SK-N-SH (cell line): ENCODE data around the gene FAM114A1. TPM values are rescaled to one million over a fixed set of nuclear protein-coding genes. Genes with fewer than 3 reads are reported as not detected.

ENCODE experiments used
- CTCF ChIA-PET: fragments of 300-600, 350-600 bp; formaldehyde crosslinking; extraction: SDS; loops from one replicate; lab custom pipeline; 2021; lab: Yijun Ruan, JAX
- POLR2A ChIA-PET: fragments of 350-600 bp; sonication (Branson Sonifier 250); formaldehyde crosslinking; extraction: SDS; loops from one replicate; lab custom pipeline; 2020; ENCODE audit warnings: antibody characterized with exemption, inconsistent platforms; lab: Yijun Ruan, JAX
- DNase-seq: peaks from one replicate; pipeline ENCODE4 v3.0.0; 2012
- H2AFZ ChIP-seq: fragments of 200-600 bp; sonication (generic); 2 replicates; pipeline ENCODE4 v1.8.1; 2016; ENCODE audit warnings: antibody characterized with exemption, mild to moderate bottlenecking, low read depth
- H3F3A ChIP-seq: fragments of 200-600 bp; sonication (generic); replicated peaks from 2 replicates; pipeline ENCODE3; 2016; ENCODE audit warnings: antibody characterized with exemption, mild to moderate bottlenecking; ENCODE audit not compliant: insufficient read depth
- H3K27ac ChIP-seq, 2 experiments: fragments of 200-500 bp in 1 of 2; fragments of 200-600 bp in 1 of 2; sonication (Bioruptor generic) in 1 of 2; sonication (generic), shearing (Covaris generic) in 1 of 2; 2 replicates each; pipeline versions ENCODE4 v1.5.1 to v1.6.1; 2014 to 2016; ENCODE audit warnings: low read depth in 2 of 2, inconsistent platforms in 1 of 2, low read length in 1 of 2, mild to moderate bottlenecking in 1 of 2, mixed read lengths in 1 of 2
- H3K27me3 ChIP-seq: fragments of 200-600 bp; sonication (generic), shearing (Covaris generic); 2 replicates; pipeline ENCODE4 v1.6.1; 2016; ENCODE audit warnings: mixed run types; ENCODE audit not compliant: insufficient read depth
- H3K36me3 ChIP-seq, 2 experiments: fragments of 200-500 bp in 1 of 2; fragments of 200-600 bp in 1 of 2; sonication (Bioruptor generic) in 1 of 2; sonication (generic) in 1 of 2; replicated peaks in 1 of 2; 2 replicates each; pipeline versions ENCODE3 to v1.5.1; 2014 to 2016; ENCODE audit warnings: low read length in 1 of 2, mild to moderate bottlenecking in 1 of 2; ENCODE audit not compliant: insufficient read depth in 2 of 2, control insufficient read depth in 1 of 2
- H3K4me1 ChIP-seq, 2 experiments: fragments of 200-500 bp in 1 of 2; fragments of 200-600 bp in 1 of 2; sonication (Bioruptor generic) in 1 of 2; sonication (generic), shearing (Covaris generic) in 1 of 2; 2 replicates each; pipeline versions ENCODE4 v1.5.1 to v1.6.1; 2014 to 2016; ENCODE audit warnings: low read depth in 1 of 2, low read length in 1 of 2, mixed run types in 1 of 2; ENCODE audit not compliant: insufficient read depth in 2 of 2, control insufficient read depth in 1 of 2
- H3K4me2 ChIP-seq: fragments of 200-600 bp; sonication (generic), shearing (Covaris generic); 2 replicates; pipeline ENCODE4 v1.6.1; 2017; ENCODE audit warnings: mixed run types
- H3K4me3 ChIP-seq, 2 experiments: fragments of 200-500 bp in 1 of 2; fragments of 200-600 bp in 1 of 2; sonication (Bioruptor generic) in 1 of 2; sonication (generic), shearing (Covaris generic) in 1 of 2; 2 replicates each; pipeline versions ENCODE4 v1.5.1 to v1.8.1; 2014 to 2016; ENCODE audit warnings: low read depth in 2 of 2, inconsistent platforms in 1 of 2, low read length in 1 of 2, mild to moderate bottlenecking in 1 of 2, mixed read lengths in 1 of 2, moderate library complexity in 1 of 2
- H3K79me2 ChIP-seq: fragments of 200-600 bp; sonication (generic); 2 replicates; pipeline ENCODE4 v1.8.1; 2017; ENCODE audit warnings: mild to moderate bottlenecking; ENCODE audit not compliant: insufficient read depth
- H3K9ac ChIP-seq: fragments of 200-600 bp; sonication (generic); 2 replicates; pipeline ENCODE4 v1.6.1; 2017; ENCODE audit warnings: mixed run types
- H3K9me2 ChIP-seq: fragments of 200-600 bp; sonication (generic); 2 replicates; pipeline ENCODE4 v1.6.1; 2017; ENCODE audit warnings: mixed run types
- H3K9me3 ChIP-seq: fragments of 200-600 bp; sonication (generic); 2 replicates; pipeline ENCODE4 v1.6.1; 2017; ENCODE audit warnings: mixed run types, mild to moderate bottlenecking, moderate library complexity
- H4K20me1 ChIP-seq: fragments of 200-600 bp; sonication (generic); 2 replicates; pipeline ENCODE4 v1.6.1; 2017; ENCODE audit warnings: mild to moderate bottlenecking, mixed run types; ENCODE audit not compliant: insufficient read depth
- CHD2 ChIP-seq: fragments of 150-350 bp; IDR thresholded peaks from 2 replicates; pipeline ENCODE4 v1.6.1; 2018; ENCODE audit warnings: low read length; ENCODE audit not compliant: partially characterized antibody
- CTCF ChIP-seq: fragments of 200-600 bp; sonication (generic); IDR thresholded peaks from 2 replicates; pipeline ENCODE4 v1.6.1; 2017; ENCODE audit warnings: antibody characterized with exemption, mild to moderate bottlenecking, moderate library complexity
- ELF1 ChIP-seq: IDR thresholded peaks from 2 replicates; pipeline ENCODE4 v1.4.0; 2012
- FOSL2 ChIP-seq: IDR thresholded peaks from 2 replicates; pipeline ENCODE4 v1.4.0; 2012; ENCODE audit warnings: low read depth, mild to moderate bottlenecking, moderate library complexity, borderline replicate concordance
- FOXJ3 ChIP-seq: sonication (generic); formaldehyde crosslinking; IDR thresholded peaks from 2 replicates; pipeline ENCODE4 v1.5.1; 2020; ENCODE audit warnings: mild to moderate bottlenecking, missing genetic modification reagents
- GATA2 ChIP-seq: sonication (generic); formaldehyde crosslinking; IDR thresholded peaks from 2 replicates; pipeline ENCODE4 v1.5.0; 2020; ENCODE audit warnings: mild to moderate bottlenecking, missing genetic modification reagents
- JUND ChIP-seq: IDR thresholded peaks from 2 replicates; pipeline ENCODE4 v1.4.0; 2012
- MEF2A ChIP-seq: IDR thresholded peaks from 2 replicates; pipeline ENCODE4 v1.4.0; 2012; ENCODE audit warnings: low read depth, borderline replicate concordance
- NFIC ChIP-seq: IDR thresholded peaks from 2 replicates; pipeline ENCODE4 v1.4.0; 2012; ENCODE audit warnings: borderline replicate concordance
- NRF1 ChIP-seq: IDR thresholded peaks from 2 replicates; pipeline ENCODE4 v1.6.1; 2012; ENCODE audit warnings: low read depth, mild to moderate bottlenecking, low read length
- PBX3 ChIP-seq: IDR thresholded peaks from 2 replicates; pipeline ENCODE4; 2012
- POLR2AphosphoS5 ChIP-seq: IDR thresholded peaks from 2 replicates; pipeline ENCODE4 v1.6.1; 2012; ENCODE audit warnings: low read depth, low read length
- RCOR1 ChIP-seq: fragments of 150-350 bp; IDR thresholded peaks from 2 replicates; pipeline ENCODE4 v1.6.1; 2017; ENCODE audit warnings: antibody characterized with exemption, low read length
- SIN3A ChIP-seq: IDR thresholded peaks from 2 replicates; pipeline ENCODE4 v1.6.1; 2012; ENCODE audit warnings: low read depth, mild to moderate bottlenecking, low read length, moderate library complexity, borderline replicate concordance
- YY1 ChIP-seq: IDR thresholded peaks from 2 replicates; pipeline ENCODE4 v1.4.0; 2012; ENCODE audit warnings: low read depth, mild to moderate bottlenecking
- ZBTB33 ChIP-seq: IDR thresholded peaks from 2 replicates; pipeline ENCODE4 v1.4.0; 2012; ENCODE audit warnings: low read depth, borderline replicate concordance
- WGBS: methylation state at CpG from one replicate; pipeline ENCODE4 v1.1.6; 2017; ENCODE audit warnings: low lambda C conversion rate; 5-methylcytosine and 5-hydroxymethylcytosine counted together
- polyA plus RNA-seq, 3 experiments: library from polyadenylated mRNA; depleted of rRNA; stranded (reverse); fragments of >200 nt; gene quantifications; 2 replicates each; pipeline ENCODE4 v1.2.3, GENCODE V29; 2012

FAM114A1 gene
- polyA plus RNA-seq, 1 of the 3 experiments (the other 2 are of a cell fraction) = 54.2 TPM

GRCh38 chr4:38964942-38965775, 97.6 kb downstream of the FAM114A1 start:
- 0 out of 4 replicates have a peak, but pooled peaks cover 0 to 4% of the 10 kb centered on the region in 2 experiments for H3K4me1 ChIP-seq
- no peak overlapping the region for H3K4me3 ChIP-seq
- H4K20me1 ChIP-seq = no peaks in the 10 kb centered on the region
- WGBS = 89% methylated on average over 11 of the region's 11 CpGs
- H3F3A ChIP-seq = no peaks in the 10 kb centered on the region
- H3K36me3 ChIP-seq = no peaks in the 10 kb centered on the region
- no peak for DNase-seq
- H2AFZ ChIP-seq = peak overlapping the region; percentile 30; the same call in 1 of the 2 replicates
- H3K27ac ChIP-seq = no peak overlapping the region
- H3K4me2 ChIP-seq = no peak overlapping the region
- H3K79me2 ChIP-seq = no peaks in the 10 kb centered on the region
- ChIA-PET CTCF (interaction anchor here (0.9 to 1.5 kb wide), 2 partner anchors 12 to 16 kb away, joined by 4 to 5 read pairs; no protein-coding TSS in a partner anchor), POLR2A (no interaction called here)
- H3K27me3 ChIP-seq = no peaks in the 10 kb centered on the region
- no peaks in the 10 kb centered on the region for H3K9me2 ChIP-seq
- no peak for TF ChIP-seq MEF2A
- no peak for TF ChIP-seq ELF1
- no peak for TF ChIP-seq SIN3A
- no peak for TF ChIP-seq NFIC
- no peak for TF ChIP-seq POLR2AphosphoS5
- TF ChIP-seq NRF1 = no peak
- no peak for TF ChIP-seq YY1
- no peak for TF ChIP-seq FOXJ3 (CRISPR knock-in tag)
- H3K9ac ChIP-seq = no peak overlapping the region
- no peaks in the 10 kb centered on the region for H3K9me3 ChIP-seq

GRCh38 chr4:38965866-38966265, 98.3 kb downstream of the FAM114A1 start:
- no peak overlapping the region for H3K4me2 ChIP-seq
- no peaks in the 10 kb centered on the region for H3K79me2 ChIP-seq
- no peaks in the 10 kb centered on the region for H4K20me1 ChIP-seq
- TF ChIP-seq ZBTB33 (no peak), JUND (no peak), CTCF (no peak), PBX3 (no peak), GATA2 (CRISPR knock-in tag) (no peak), SIN3A (no peak), FOSL2 (no peak), CHD2 (no peak), RCOR1 (no peak)
- 0 out of 4 replicates have a peak, but pooled peaks cover 0 to 4% of the 10 kb centered on the region in 2 experiments for H3K4me1 ChIP-seq
- H3K9ac ChIP-seq = no peak overlapping the region
- no peaks in the 10 kb centered on the region for H3K9me3 ChIP-seq
- no peak overlapping the region; the same call in 1 of the 2 replicates for H2AFZ ChIP-seq
- H3F3A ChIP-seq = no peaks in the 10 kb centered on the region
- H3K27me3 ChIP-seq = no peaks in the 10 kb centered on the region
- peak overlapping the region in 1 of 2 experiments; percentile 90; a peak in 1 of 4 replicates for H3K27ac ChIP-seq
- POLR2A ChIA-PET = no interaction called here
- 80% methylated on average over 3 of the region's 3 CpGs for WGBS
- H3K4me3 ChIP-seq = no peak overlapping the region
- H3K9me2 ChIP-seq = no peaks in the 10 kb centered on the region
- no peaks in the 10 kb centered on the region for H3K36me3 ChIP-seq
- DNase-seq = no peak
- CTCF ChIA-PET = interaction anchor here (1.5 kb wide), 1 partner anchor 17 kb away, joined by 5 read pairs; no protein-coding TSS in a partner anchor
